DND-41 (cell line): ENCODE data around the gene DCAF8.

Source experiments
- EZH2 ChIP-seq: IDR thresholded peaks from 3 replicates; pipeline ENCODE4 v1.6.1; 2012; ENCODE audit warnings: borderline replicate concordance, low read depth, mild to moderate bottlenecking, moderate library complexity, low read length, inconsistent platforms; ENCODE audit not compliant: severe bottlenecking
- TF ChIP-seq, protein P1 (sequence below): IDR thresholded peaks from 2 replicates; pipeline ENCODE4 v1.5.1; 2012; ENCODE audit warnings: borderline replicate concordance, low read length, moderate library complexity, mild to moderate bottlenecking; ENCODE audit not compliant: poor library complexity, severe bottlenecking; ENCODE audit errors: extremely low read depth

DNA sequence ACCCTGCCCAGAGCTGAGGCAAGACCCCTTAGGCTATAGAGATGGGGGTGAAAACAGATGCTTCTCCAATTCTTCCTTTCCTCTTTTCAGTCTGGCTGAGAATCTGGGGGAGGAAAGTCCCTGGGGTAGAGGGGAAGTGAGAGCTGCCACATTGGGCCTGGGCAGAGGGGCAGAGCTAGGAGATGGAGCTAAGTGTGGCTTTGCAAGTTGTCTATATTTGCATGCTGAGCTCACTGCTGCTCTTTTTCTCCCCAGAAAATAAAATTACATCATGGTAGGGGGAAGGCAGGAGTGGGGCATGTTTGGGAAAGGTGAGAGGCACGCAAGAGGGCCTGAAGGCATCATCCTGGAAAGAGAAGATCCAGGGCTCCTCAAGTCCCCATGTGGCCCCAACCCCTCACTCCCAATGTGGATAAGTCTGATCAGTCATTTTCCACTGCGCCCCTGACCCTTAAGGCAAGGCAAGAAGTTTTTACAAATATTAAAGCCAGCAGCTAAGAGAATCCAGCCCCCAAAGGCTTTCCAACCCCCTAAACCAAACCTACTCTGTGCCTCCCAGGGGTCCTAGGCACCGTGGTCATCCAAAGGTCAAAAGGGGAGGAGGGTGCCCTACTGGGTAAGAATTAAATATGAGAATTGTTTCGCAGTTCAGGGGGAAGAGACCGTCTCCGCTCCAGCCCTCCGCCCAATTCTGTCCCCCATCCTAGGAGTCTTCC lies 57.7 kb downstream of the DCAF8 start:
- TF ChIP-seq, protein P1, sequence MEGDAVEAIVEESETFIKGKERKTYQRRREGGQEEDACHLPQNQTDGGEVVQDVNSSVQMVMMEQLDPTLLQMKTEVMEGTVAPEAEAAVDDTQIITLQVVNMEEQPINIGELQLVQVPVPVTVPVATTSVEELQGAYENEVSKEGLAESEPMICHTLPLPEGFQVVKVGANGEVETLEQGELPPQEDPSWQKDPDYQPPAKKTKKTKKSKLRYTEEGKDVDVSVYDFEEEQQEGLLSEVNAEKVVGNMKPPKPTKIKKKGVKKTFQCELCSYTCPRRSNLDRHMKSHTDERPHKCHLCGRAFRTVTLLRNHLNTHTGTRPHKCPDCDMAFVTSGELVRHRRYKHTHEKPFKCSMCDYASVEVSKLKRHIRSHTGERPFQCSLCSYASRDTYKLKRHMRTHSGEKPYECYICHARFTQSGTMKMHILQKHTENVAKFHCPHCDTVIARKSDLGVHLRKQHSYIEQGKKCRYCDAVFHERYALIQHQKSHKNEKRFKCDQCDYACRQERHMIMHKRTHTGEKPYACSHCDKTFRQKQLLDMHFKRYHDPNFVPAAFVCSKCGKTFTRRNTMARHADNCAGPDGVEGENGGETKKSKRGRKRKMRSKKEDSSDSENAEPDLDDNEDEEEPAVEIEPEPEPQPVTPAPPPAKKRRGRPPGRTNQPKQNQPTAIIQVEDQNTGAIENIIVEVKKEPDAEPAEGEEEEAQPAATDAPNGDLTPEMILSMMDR, result no peak
- TF ChIP-seq EZH2, result no peak
